Left lung (tissue), 10 donors: ENCODE data around the gene PDE10A. TPM values are rescaled to one million over a fixed set of nuclear protein-coding genes. Genes with fewer than 3 reads are reported as not detected.

Experiments
- ATAC-seq: fragments of 200-7000 bp; cut with Tn5 transposase; one replicate; pipeline ENCODE4 v1.9.1; 2020; ENCODE audit warnings: moderate library complexity
- DNase-seq, 4 donors: peaks; one replicate each; pipeline ENCODE4 v3.0.0-alpha.2; 2013 to 2020
- H3K27ac ChIP-seq, 2 donors: fragments of 200-600 bp; sonication (generic) in 1 of 2; one replicate each; pipeline versions ENCODE4 v1.5.0 to v1.8.0; 2020 to 2021
- H3K27me3 ChIP-seq, 2 donors: fragments of 200-600 bp; sonication (generic) in 1 of 2; one replicate each; pipeline versions ENCODE4 v1.5.0 to v1.8.0; 2020 to 2021
- H3K36me3 ChIP-seq, 2 donors: fragments of 200-600 bp; sonication (generic) in 1 of 2; one replicate each; pipeline versions ENCODE4 v1.5.0 to v1.8.0; 2020 to 2021
- H3K4me1 ChIP-seq, 2 donors: fragments of 200-600 bp; one replicate each; pipeline ENCODE4 v1.8.0; 2021
- H3K4me3 ChIP-seq, 2 donors: fragments of 200-600 bp; sonication (generic) in 1 of 2; one replicate each; pipeline versions ENCODE4 v1.5.0 to v1.8.0; 2020 to 2021; ENCODE audit warnings: mild to moderate bottlenecking in 1 of 2
- H3K9me3 ChIP-seq, 2 donors: fragments of 200-600 bp; sonication (generic) in 1 of 2; one replicate each; pipeline versions ENCODE4 v1.5.0 to v1.8.0; 2020 to 2021
- CTCF ChIP-seq, 2 donors: fragments of 200-600 bp; sonication (generic) in 1 of 2; IDR thresholded peaks; one replicate each; pipeline versions ENCODE4 v1.5.0 to v1.8.0; 2021; ENCODE audit warnings: antibody characterized with exemption in 2 of 2
- intact Hi-C, 2 donors: fragments of 100-400 bp; cut with DNase I; formaldehyde crosslinking; loops; one replicate each; pipeline versions ENCODE4 v1.11.2 to v1.14.2; 2022
- polyA plus RNA-seq, 6 donors: library from polyadenylated mRNA; unstranded; fragments of 120-200 nt; gene quantifications; one replicate each; pipeline ENCODE4 v1.2.1, GENCODE V29; 2013; ENCODE audit not compliant: insufficient read length in 6 of 6
- total RNA-seq, 2 donors: library from RNA; stranded (reverse); fragmentation: NEBNext Ultra II Directional; extraction: Animal tissue kit (Norgen Biotek cat#: 25700); gene quantifications; one replicate each; pipeline ENCODE4 v1.2.1, GENCODE V29; 2021
- donor health status: DM: no; HTN: yes; CAD: no.
- donor health status: DM: no; HTN: no; CAD: no.

PDE10A gene
- total and polyA plus RNA-seq, 8 donors = 1.3 to 10.0 (median 8.2) TPM

- no peak overlapping the region for H3K4me3 ChIP-seq
- no peak for TF ChIP-seq CTCF (IDR thresholded peaks at IDR 0.05)
- intact Hi-C loops = no loop called here
Measured at GRCh38 chr6:165652766-165653165, 10.3 kb downstream of the PDE10A start.

GRCh38 chr6:165649166-165650137 is 13.6 kb downstream of the PDE10A start:
- no peak for ATAC-seq
- intact Hi-C loops = no loop called here
- H3K27me3 ChIP-seq = no peaks in the 10 kb centered on the region
- TF ChIP-seq CTCF (IDR thresholded peaks at IDR 0.05) = no peak
- no peaks in the 10 kb centered on the region for H3K4me1 ChIP-seq
- peak in 2 of 4 donors; percentile 37 to 44 for DNase-seq
- H3K4me3 ChIP-seq = no peak overlapping the region
- no peak overlapping the region for H3K27ac ChIP-seq
- H3K36me3 ChIP-seq = no peaks in the 10 kb centered on the region
- H3K9me3 ChIP-seq = no peaks in the 10 kb centered on the region

More at GRCh38 chr6:165652766-165653165, 10.3 kb downstream of the PDE10A start:
- peaks cover 0 to 3% of the 10 kb centered on the region in 2 donors for H3K27me3 ChIP-seq
- no peaks in the 10 kb centered on the region for H3K4me1 ChIP-seq
- peak in 1 of 4 donors; percentile 22 for DNase-seq
- H3K36me3 ChIP-seq = no peaks in the 10 kb centered on the region
- no peak overlapping the region for H3K27ac ChIP-seq
- ATAC-seq = no peak
- no peaks in the 10 kb centered on the region for H3K9me3 ChIP-seq

GRCh38 chr6:165647041-165647440 is 16.0 kb downstream of the PDE10A start:
- Histone ChIP-seq H3K4me1 (no peaks in the 10 kb centered on the region), H3K27me3 (no peaks in the 10 kb centered on the region), H3K9me3 (no peaks in the 10 kb centered on the region), H3K27ac (no peak overlapping the region), H3K4me3 (no peak overlapping the region), H3K36me3 (no peaks in the 10 kb centered on the region)
- ATAC-seq (no peak), DNase-seq (no peak)
- intact Hi-C loops = no loop called here
- no peak for TF ChIP-seq CTCF (IDR thresholded peaks at IDR 0.05)

- intact Hi-C loops = no loop called here
Measured at GRCh38 chr6:165645919-165646318, 17.1 kb downstream of the PDE10A start.

More at GRCh38 chr6:165645919-165646318, 17.1 kb downstream of the PDE10A start:
- DNase-seq (no peak), ATAC-seq (no peak)
- no peak overlapping the region for H3K4me3 ChIP-seq
- no peaks in the 10 kb centered on the region for H3K4me1 ChIP-seq
- no peak overlapping the region for H3K27ac ChIP-seq
- no peaks in the 10 kb centered on the region for H3K27me3 ChIP-seq
- no peak for TF ChIP-seq CTCF (IDR thresholded peaks at IDR 0.05)
- no peaks in the 10 kb centered on the region for H3K36me3 ChIP-seq
- H3K9me3 ChIP-seq = no peaks in the 10 kb centered on the region
